ENCODE results near the gene HSPA5.

DNA sequence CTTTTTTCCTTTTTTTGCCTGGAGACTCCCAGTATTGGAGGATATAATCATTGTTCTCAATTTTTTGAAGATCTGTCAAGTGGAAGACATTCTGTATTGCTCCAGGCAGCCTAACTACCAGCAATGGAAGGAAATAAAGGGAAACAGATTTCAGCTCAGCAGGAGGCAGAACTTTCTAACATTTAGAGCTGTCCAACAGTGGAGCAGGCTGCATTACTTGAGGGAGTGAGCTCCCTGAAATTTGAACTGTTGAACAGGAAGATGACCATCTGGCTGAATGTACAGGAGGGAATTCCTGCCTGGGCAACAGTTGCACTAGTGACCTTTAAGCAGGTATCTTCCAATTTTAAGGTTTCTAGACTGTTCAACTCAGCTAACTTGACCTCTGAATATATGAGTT lies 19.4 kb upstream of the HSPA5 start:
- TF ChIP-seq ETV6 (conservative IDR thresholded peaks at IDR 0.05 in 1 of 2, IDR thresholded peaks at IDR 0.05 in 1 of 2; ENCODE audit: borderline replicate concordance in 1 of 2, low read depth in 1 of 2) (no peak), TAF1 (IDR thresholded peaks at IDR 0.05; ENCODE audit: borderline replicate concordance, low read depth, low read length) (no peak), EP300 (IDR thresholded peaks at IDR 0.05; ENCODE audit: borderline replicate concordance in 1 of 2, control insufficient read depth in 1 of 2, low read depth in 2 of 2, low read length in 2 of 2) (no peak), ZNF274 (IDR thresholded peaks at IDR 0.05; ENCODE audit: insufficient read depth, insufficient read length) (no peak), FOXK2 (IDR thresholded peaks at IDR 0.05) (no peak)
- TF ChIP-seq, protein P1, sequence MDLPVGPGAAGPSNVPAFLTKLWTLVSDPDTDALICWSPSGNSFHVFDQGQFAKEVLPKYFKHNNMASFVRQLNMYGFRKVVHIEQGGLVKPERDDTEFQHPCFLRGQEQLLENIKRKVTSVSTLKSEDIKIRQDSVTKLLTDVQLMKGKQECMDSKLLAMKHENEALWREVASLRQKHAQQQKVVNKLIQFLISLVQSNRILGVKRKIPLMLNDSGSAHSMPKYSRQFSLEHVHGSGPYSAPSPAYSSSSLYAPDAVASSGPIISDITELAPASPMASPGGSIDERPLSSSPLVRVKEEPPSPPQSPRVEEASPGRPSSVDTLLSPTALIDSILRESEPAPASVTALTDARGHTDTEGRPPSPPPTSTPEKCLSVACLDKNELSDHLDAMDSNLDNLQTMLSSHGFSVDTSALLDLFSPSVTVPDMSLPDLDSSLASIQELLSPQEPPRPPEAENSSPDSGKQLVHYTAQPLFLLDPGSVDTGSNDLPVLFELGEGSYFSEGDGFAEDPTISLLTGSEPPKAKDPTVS (IDR thresholded peaks at IDR 0.05; ENCODE audit: low read depth, low read length) = no peak
- TF ChIP-seq, protein P2, sequence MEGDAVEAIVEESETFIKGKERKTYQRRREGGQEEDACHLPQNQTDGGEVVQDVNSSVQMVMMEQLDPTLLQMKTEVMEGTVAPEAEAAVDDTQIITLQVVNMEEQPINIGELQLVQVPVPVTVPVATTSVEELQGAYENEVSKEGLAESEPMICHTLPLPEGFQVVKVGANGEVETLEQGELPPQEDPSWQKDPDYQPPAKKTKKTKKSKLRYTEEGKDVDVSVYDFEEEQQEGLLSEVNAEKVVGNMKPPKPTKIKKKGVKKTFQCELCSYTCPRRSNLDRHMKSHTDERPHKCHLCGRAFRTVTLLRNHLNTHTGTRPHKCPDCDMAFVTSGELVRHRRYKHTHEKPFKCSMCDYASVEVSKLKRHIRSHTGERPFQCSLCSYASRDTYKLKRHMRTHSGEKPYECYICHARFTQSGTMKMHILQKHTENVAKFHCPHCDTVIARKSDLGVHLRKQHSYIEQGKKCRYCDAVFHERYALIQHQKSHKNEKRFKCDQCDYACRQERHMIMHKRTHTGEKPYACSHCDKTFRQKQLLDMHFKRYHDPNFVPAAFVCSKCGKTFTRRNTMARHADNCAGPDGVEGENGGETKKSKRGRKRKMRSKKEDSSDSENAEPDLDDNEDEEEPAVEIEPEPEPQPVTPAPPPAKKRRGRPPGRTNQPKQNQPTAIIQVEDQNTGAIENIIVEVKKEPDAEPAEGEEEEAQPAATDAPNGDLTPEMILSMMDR (IDR thresholded peaks at IDR 0.05 in 2 of 3, conservative IDR thresholded peaks at IDR 0.05 in 1 of 3; ENCODE audit: control insufficient read depth in 2 of 3, extremely low read depth in 1 of 3, insufficient read depth in 1 of 3, low read depth in 3 of 3, low read length in 3 of 3) = no peak
